ENCODE data around the gene THY1.
"Not testable (repeated sequence)": the region's sequence is repeated elsewhere in the genome, so short reads cannot be mapped to it uniquely, and the experiment has no call there.

THY1 gene

DNA sequence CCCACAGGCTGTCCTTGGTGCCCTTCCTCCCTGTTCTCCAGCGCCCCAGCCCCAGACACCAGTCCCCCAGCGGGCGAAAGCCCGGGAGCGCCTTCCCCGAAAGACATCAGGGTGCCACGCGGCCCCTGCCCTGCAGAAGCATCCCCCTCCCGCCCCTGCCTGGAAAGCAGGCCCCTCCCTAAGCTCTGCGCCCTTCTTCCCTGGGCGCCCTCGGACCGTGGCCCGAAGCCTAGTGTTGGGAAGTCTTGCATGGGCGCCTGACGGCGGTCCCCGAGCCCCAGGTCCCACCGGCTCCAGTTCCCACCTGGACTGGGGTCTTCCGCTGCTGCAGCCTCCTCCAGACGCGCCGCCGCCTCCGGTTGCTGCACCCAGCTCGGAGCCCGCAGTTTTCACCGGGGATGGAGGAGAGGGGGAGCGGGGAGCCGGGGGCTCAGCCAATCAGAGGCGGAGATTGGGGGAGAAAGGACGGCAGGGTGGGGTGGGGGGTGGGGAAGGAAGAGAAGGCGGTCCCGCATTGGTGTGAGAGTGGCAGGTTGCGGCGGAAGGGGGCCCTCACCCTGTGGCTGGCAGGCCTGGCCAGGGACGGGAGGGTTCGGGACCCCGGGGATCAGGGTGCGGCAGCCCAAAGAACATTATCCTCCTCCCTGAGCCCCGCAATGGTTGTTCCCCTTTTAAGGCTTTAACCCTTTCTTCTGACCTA lies at the start of gene THY1:
Gene THY1, minus strand, starts transcription at position 364 of the 700 bp plus-strand sequence. CDS start 2,267 bp downstream, outside the sequence.
- peak; percentile 20 for DNase-seq (ENCODE audit: low read depth)

DNA sequence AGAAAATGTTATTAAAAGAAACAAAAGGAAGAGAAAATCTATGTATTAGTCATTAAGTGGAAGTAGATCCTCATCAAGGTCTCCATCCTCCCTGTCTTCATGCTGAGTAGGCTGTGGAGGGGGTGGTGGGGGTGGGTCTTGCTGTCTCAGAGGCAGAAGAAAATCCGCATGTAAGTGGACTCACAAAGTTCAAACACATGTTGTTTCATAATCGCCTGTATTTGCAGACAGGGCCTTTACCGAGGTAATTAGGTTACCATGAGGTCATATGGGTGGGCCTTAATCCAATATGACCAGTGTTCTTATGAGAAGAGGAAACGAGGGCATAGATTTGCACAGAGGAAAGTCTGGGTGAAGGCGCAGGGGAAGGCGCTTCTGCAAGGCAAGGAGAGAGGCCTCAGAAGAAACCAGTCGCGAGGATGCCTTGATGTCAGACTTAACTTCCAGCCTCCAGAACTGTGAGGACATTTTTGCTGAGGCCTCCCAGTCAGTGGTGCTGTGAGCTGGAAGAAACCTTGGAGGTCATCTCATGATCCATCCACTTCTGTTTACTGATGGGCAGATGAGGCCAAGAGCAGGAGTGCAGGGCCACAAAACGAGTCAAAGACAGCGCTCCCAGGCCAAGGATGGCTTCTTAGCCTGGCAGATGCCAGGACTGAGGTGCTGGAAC lies 49.3 kb upstream of the THY1 start:
- no peak for DNase-seq (ENCODE audit: low read depth)

DNA sequence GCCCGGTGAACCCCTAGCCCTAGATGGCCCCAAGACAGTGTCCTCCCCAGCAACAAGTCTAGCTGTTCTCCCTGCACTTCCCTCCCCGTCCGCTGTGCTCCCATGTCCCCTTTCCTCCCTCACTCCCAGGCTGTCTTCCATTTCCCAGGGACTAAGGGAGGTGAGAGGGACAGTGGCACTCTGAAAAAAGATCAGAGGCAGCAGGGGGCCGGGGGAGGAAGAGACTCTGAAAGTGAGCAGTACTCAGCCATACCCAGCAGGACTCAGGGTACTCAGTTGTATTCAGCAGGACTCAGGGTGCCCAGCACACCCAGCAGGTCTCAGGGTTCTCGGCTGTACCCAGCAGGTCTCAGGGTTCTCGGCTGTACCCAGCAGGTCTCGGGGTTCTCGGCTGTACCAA lies 48.4 kb upstream of the THY1 start:
- DNase-seq (ENCODE audit: low read depth), result no peak

DNA sequence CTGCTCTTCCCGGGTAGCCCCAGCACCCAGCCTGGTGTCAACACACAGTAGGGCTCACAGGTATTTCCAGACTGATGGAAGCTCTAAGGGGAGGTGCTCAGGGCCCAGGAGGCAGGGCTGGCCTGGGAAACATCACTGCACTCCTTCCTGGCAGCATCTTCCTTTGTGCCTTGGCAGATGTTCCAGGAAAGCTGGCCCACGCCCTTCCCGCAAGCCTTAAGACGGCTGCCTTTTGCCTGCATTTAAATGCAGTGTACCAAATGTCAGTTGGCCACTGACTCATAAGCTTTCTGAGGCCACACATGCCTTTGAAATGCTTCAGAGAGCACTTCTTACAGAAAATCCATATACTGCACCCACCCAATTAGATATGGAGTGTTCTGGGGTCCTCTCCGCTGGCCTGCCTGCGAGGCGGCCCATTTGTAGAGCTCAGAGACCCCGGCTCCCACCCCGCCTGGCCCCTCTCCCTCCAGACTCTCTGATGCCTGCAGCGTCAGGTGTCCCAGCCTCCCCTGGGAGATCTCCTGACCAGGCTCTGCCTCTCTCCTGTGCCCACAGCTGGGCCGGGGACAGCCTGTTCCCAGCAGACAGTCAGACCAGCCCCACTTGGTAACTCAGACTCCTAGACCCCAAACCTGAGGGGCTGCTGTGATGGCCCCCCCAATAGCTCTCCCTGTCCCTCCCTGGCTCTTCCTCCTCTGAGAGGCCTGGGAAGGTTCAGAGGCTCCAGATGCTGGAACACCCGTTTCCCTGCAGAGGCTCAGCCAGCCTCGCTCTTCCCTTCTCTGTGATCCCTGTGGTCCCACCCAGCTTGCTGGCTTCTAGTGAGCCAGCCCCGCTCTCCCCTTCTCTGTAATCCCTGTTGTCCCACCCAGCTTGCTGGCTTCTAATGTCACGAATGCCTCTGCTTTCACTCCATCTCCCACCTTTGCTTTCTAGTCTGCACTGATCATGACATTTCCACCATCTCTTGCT lies 47.6 kb upstream of the THY1 start:
- DNase-seq (ENCODE audit: low read depth), result peak; percentile 43

DNA sequence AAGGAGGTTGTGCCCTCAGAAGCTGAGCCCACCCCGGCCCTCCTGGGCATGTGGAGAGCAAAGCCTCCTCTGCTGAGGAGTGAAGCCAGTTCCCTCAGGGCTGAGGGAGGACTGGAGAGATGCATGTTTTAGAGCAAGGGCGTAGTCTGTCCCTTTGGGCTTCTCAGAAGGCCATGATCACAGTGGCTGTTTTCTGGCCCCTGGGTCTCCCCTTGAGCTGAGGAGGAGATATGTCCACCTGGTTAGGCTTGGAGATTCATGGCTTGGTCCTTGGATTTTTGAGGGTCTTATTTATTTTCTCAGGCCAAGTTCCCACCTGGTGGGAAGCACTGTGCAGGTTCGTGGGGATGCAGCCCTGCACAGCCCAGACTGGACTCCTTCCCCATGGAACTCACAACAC lies 46.5 kb upstream of the THY1 start:
- DNase-seq (ENCODE audit: low read depth), result no peak

DNA sequence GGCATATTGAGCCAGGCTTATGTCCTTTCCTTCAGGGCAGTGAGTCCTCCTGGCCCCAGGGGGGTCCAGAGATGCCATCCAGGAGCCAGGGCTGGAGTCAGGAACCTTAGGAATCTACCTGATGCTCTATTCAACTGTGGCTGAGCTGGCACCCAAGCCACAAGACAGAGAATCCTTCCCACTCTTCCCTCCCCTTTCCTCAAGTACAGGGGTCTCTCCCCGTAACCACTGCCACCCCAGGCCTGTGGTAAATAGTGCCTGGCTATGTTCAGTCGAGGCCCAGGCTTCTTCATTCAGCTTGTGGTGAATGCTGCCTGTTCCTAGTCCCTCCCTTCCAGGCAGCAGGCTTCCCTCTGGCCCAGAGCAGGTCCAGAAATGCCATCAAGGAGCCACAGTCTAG lies 45.5 kb upstream of the THY1 start:
- DNase-seq (ENCODE audit: low read depth), result no peak

DNA sequence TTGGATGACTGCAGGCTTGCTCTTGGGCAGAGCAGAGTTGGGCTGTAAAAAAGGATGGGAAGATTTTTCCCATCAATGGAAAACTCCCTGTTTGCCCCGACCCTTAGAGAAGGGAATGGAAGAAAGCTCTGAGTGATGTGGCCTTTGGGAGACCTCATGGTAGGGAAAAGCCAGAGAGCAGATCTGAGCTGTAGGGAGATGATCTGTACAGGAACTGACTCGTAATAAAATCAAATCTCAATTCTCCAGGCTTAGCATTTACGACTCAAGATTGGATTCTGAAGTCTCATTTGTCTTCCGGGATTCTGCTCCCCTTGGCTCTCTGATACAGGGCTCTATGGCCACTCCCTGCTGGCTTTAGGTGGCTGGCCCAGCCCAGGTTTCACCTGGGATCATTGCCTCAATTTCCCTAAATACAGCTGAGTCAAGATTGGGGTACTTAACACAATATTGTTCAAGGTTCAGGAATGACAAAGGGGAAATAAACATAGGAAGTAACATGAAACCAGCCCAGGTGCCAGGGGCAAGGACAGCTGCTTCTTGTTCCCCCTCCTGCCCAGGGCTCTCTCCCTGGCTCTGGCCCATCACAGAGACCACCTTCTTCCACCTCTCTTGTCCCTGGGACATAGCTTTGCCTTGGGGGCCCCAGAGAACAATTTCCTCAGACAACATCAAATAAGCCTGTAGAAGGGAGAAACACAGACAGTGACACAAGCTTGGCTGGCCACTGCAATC lies 38.4 kb upstream of the THY1 start:
- DNase-seq (ENCODE audit: low read depth), result no peak

DNA sequence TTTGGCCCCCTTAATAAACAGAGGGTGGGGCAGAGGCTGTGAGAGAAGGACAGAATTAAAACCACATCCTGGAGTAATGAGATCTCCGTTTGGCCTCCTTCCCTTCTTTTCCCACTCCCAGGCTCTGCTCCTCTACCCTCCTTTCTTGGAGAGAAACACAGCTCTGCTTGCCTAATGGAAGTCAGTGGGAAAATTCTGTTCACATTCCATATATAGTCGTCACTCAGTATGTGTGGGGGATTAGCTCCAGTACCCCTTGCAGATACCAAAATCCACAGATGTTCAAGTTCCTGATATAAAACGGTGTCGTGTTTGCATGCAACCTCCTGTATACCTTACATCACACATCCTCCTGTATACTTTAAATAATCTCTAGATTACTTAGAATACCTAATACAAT lies 37.6 kb upstream of the THY1 start:
- no peak for DNase-seq (ENCODE audit: low read depth)

DNA sequence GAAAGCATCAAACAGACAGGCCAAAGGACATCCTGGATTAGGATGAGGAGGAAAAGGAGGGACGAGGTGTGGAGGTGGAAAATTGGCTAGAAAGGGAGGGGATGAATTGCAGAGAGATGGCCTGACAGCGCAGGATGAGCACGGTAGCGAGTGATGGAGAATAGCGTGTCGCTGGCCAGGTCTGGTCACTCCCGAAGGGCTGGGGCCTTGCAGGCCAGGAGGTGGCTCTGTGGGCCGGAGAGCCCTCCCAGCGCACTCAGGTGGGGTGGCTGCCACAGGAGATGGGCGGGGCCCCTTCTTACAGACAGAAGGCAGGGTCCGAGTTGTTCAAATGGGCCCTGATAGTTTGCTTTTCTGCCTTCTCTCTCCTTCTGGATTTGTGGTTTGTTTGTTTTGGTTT lies 37.1 kb upstream of the THY1 start:
- no peak for DNase-seq (ENCODE audit: low read depth)

DNA sequence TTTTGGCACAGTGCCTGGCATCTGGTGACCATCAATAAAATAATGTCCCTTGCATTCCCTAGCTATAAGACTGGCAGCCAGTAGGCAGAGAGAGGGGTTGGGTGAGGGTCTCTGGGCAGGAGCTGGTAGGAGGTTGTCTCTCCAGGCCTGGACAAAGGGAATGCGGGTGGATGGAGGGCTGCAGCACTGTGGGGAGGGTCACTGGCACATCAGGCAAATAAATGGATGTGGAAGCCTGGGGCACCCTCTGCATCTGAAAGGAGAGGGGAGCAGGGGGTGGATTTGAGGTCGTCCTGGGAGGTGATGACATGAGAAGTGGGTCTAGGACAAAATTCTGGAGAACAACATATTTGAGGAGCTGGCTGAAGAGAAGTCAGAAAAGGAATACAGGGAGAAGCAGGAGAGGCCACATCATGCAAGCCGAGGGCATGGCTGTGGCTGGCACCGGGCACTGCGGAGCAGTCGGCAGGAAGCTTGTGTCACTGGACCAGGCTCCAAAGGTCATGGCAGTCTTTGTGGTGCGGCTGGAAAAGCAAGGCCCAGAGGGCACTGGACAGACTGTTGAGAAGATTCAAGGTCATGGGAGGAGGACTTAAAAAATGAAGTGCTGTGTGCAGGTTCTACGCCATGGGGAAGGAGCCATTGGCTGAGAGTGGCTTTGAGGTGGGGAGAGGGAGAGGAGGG lies 36.5 kb upstream of the THY1 start:
- no peak for DNase-seq (ENCODE audit: low read depth)

DNA sequence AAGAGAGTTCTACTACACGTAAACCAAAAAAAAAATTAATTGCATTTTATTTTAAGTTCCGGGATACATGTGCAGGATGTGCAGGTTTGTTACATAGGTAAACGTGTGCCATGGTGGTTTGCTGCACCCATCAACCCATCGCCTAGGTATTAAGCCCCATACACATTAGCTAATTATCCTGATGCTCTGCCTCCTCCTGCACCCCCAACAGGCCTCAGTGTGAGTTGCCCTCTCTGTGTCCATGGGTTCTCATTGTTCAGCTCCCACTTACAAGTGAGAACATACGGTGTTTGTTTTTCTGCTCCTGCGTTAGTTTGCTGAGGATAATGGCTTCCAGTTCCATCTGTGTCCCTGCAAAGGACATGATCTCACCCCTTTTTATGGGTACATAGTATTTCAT lies 32.7 kb upstream of the THY1 start:
- not testable (repeated sequence) for DNase-seq (ENCODE audit: low read depth)

DNA sequence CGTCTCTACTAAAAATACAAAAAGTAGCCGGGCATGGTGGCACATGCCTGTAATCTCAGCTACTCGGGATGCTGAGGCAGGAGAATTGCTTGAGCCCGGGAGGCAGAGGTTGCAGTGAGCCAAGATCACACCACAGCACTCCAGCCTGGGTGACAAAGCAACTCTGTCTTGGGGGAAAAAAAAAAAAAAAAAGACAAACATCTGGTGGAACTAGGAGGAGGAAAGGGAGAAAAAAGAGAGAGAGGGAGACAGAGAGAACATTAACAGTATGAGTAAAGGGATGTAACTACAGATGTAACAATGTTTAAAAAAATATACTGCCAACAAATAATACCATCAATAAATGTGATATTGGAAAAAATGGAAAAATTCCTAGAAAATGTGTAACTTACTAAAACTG lies 32.3 kb upstream of the THY1 start:
- not testable (repeated sequence) for DNase-seq (ENCODE audit: low read depth)

DNA sequence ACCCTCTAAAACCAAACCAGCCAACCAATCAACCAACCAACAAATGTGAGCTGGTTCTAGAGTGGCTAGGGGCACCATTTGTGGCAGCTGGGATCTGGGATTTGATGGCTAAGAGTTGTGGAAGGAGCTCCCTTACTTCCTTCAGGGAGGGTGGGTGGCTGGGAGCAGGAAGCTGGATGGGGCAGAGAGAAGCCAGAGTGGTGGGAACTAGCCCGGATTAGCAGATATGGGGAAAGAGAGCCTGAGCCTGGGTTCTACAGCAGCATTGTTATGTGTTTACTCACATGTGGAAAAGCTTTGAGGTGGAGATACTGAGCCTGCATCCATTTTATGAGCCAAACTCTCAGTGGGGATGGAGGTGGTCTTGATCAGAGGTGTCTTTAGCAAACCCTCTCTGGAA lies 30.9 kb upstream of the THY1 start:
- no peak for DNase-seq (ENCODE audit: low read depth)

DNA sequence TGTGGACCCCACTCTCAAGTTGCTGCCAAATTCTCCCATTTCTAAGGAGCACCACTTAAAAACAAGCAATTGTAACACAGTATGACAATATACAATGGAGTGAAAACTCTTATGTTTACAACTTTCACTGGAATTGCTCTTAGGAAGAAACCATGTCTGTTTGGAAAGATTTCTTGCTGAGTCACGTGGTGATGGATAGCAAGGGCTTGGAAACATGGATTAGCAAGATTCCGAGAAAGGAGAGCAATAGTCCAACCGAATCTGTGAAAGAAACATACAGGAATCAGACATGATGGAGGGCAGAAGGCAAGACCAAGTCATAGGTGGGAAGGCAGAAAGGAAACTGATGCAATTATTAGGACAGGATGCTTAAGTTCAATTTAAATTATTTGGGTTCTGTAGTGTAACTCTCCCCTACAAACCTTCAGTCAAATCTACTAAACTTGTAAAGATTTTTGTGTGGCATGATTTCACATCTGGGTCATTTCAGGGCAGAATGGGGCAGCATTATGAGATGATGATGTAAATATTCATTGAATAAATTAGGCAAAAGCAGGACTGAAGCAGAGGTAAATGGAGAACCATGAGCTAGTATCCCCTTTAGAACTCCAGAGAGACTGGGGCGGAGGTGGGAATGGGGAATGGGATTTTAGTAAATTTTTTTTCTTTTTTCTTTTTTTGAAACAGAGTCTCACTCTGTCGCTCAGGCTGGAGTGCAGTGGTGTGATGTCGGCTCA lies 27.8 kb upstream of the THY1 start:
- DNase-seq (ENCODE audit: low read depth), result no peak

DNA sequence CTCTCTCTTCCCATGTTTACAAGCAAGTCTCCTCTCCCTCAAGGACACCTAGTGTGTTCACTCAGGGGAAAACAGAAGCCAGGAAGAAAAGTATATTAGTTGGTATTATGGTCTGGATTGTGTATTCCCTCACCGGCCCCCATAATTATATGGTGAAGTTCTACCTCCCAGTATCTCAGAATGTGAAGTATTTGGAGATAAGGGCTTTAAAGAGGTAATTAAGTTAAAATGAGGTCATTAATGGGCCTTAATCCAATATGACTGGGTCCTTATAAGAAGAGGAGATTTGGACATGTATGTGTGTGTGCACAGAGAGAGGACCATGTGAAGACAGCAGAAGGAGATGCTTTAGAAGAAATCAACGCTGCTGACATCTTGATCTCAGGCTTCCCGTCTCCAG lies 26.5 kb upstream of the THY1 start:
- DNase-seq (ENCODE audit: low read depth), result no peak

DNA sequence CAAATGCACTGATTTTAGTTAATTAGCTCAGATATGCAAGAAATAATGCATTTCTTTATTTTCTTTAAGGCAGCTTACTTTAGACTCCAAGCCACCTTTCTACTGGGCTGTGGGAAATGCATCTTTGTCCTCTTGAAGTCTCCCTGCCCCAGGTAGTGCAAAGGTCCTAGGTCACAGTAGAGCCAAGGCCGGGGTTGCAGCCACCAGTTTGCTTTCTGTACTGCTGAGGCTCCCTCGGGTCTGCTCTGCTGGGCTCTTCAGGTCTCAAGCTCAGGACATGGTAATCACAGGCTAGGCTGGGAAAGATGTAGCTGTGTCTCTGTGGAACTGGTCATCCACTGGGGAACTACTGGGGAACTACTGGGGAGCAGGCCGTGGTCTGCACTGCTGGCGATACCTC lies 25.4 kb upstream of the THY1 start:
- DNase-seq (ENCODE audit: low read depth), result no peak

DNA sequence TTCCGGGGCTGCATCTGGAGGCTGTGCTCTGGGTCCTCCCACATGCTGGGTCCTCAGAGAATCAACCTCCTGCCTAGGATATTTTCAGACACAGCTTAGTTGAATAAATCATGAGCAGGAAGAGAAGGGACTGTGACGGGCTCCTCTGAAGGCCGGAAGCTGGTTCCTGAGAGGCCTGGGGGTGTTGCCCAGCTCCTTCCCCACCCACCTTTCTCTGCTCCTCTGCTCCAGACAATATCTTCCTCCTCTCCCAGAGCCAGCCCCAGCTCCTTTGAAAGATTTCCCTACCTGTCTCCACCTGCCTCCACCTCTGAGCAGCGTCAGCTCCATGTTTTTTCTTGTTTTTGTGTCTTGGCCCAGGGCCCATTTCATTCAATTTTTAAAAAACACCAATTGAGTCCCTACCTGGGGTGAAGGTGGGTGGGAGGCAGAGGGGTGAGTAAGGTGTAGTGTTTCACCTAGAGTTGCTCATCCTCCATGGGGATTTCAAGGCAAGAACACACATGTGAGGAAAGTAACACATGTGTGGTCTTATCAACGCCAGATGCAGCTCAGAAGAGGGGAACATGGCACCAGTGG lies 24.8 kb upstream of the THY1 start:
- no peak for DNase-seq (ENCODE audit: low read depth)

DNA sequence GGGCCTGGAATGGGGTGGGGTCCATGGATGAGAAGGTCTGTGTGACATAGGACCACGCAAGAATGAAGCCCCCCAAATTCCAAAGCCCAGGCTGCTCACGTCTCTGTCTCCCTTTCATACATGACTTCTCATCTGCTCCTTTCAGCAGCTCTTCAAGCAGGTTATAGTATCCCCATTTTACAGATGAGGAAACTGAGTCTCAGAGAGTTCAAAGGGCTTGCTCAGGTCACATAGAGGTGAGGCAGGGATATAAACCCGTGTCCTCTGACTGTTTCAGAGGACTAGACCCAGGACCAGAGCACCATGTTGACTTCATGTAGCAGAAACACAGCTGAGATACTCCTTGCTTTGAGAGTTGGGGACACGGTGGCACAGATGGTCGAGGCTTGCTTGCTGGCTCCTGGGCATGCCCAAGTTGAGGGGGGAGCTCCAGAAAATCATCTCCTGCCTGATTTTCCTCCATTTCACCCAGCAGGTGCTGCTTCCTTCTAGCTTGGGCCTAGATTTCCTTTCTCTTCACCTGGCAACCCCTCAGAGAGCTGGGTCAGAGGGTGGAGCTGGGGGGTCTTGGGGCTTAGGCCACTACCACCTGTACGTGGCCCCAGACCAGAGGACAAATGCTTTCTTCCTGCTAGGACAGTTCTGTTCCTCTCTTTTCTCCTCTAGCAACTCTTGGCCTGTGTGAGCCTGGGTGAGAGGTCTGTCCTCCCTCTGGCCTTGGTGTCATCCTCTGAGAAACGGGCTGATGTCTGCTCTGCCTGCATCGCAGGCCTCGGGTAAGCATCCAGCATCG lies 24.1 kb upstream of the THY1 start:
- no peak for DNase-seq (ENCODE audit: low read depth)

DNA sequence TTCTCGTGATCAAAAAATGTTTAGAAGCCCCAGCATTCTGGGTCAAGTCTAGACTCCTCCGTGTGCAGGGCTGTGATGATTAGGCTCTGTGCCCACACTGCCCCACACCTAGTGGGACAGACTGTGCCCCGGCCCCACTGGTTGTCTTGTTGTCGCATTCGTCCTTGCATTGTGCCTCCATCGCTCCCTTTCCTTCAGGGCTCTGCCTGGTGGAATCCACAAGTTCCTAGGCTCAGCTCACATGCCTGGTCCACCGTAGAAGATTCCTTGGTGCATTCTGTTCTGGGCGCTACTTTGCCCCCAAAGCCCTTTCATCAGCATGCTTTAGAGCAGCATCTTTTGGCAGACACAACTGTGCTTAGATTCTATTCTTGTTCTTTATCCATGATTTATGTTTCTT lies 23.5 kb upstream of the THY1 start:
- DNase-seq (ENCODE audit: low read depth), result no peak

DNA sequence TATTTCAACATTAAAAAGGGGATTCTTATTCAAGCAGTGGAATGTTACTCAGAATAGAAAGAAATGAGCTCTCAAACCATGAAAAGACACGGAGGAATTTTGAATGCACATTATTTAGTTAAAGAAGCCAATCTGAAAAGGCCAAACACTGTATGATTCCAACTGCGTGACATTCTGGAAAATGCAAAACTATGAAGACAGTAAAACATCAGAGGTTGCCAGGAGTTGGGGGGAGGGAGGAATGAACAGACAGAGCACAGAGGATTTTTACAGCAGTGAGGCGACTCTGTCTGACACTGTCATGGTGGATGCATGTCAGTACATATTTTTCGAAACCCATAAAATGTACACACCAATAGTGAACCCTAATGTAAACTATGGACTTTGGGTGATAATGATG lies 22.9 kb upstream of the THY1 start:
- DNase-seq (ENCODE audit: low read depth), result no peak

All from HS-27A (cell line).